ENCODE data around the gene CTIF. TPM values are rescaled to one million over a fixed set of nuclear protein-coding genes. Genes with fewer than 3 reads are reported as not detected.

The CTIF gene
- total and polyA plus RNA-seq, 12 donors: 44.5 to 74.1 (median 58.9) TPM

DNA sequence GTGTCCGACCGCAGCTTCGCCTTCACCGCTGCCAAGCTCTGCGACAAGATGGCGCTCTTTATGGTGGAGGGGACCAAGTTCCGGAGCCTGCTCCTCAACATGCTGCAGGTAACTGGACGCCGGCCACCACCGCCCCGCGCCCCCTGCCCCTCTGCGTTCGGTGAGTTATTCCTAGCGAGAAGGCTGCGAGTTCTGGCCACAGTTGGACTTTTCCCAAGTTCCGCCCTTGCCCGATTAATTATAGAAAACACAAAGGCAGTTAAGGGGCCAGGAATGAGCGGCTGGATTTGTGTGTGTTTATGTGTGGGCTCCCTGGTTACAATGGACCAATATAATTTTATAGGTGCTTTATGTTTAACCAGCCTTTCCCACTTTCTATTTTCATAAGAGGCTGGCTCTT, 222.8 kb downstream of the CTIF start:
- H3K27ac ChIP-seq: peak overlapping the region in 5 of 10 donors; percentile 12 to 79 (median 55)
- no peak overlapping the region for H3K4me3 ChIP-seq
- peaks cover 0 to 61% (median 9%) of the 10 kb centered on the region in 9 donors for H3K36me3 ChIP-seq
- 67 to 73% methylated on average over 19 of the region's 19 CpGs for WGBS, 2 donors
- H3K4me1 ChIP-seq: peaks cover 9 to 63% (median 44%) of the 10 kb centered on the region in 9 donors
- DNase-seq: no peak
- no peaks in the 10 kb centered on the region for H3K27me3 ChIP-seq
- TF ChIP-seq, protein P1, sequence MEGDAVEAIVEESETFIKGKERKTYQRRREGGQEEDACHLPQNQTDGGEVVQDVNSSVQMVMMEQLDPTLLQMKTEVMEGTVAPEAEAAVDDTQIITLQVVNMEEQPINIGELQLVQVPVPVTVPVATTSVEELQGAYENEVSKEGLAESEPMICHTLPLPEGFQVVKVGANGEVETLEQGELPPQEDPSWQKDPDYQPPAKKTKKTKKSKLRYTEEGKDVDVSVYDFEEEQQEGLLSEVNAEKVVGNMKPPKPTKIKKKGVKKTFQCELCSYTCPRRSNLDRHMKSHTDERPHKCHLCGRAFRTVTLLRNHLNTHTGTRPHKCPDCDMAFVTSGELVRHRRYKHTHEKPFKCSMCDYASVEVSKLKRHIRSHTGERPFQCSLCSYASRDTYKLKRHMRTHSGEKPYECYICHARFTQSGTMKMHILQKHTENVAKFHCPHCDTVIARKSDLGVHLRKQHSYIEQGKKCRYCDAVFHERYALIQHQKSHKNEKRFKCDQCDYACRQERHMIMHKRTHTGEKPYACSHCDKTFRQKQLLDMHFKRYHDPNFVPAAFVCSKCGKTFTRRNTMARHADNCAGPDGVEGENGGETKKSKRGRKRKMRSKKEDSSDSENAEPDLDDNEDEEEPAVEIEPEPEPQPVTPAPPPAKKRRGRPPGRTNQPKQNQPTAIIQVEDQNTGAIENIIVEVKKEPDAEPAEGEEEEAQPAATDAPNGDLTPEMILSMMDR (IDR thresholded peaks at IDR 0.05): no peak
- intact Hi-C loops (cut with DNase I): loop anchor here in 1 of 10 donors (5.0 kb wide), 1 partner anchor 1961 kb away; no protein-coding TSS in a partner anchor
- peaks cover 0 to 4% (median 0%) of the 10 kb centered on the region in 11 donors for H3K9me3 ChIP-seq
- ATAC-seq: peak in 5 of 8 donors; percentile 10 to 44 (median 27)

DNA sequence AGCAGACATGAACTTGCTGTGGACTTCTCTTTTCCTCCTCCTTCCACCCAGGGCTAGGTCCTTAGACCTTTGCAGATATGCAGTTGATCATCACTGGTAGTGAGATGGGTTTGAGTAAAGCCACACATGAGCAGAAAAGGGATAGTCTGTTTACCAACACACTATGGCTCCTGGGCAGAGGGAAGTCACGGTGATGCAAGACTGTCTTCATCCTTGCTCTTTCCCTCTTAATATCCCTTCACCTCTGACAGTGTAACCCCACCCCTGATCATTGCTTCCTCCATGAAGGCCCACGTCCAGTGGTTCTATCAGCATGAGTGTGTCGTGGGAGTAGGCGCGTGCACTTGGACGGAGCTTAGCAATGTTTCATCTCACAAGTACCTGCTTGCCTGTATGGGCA, 223.2 kb downstream of the CTIF start:
- ATAC-seq (no peak), DNase-seq (no peak)
- peaks cover 0 to 65% (median 9%) of the 10 kb centered on the region in 9 donors for H3K36me3 ChIP-seq
- H3K27me3 ChIP-seq: no peaks in the 10 kb centered on the region
- TF ChIP-seq, protein P1 (IDR thresholded peaks at IDR 0.05): no peak
- 87 to 90% methylated on average over 6 of the region's 6 CpGs for WGBS, 2 donors
- H3K27ac ChIP-seq: peak overlapping the region in 7 of 10 donors; percentile 12 to 79 (median 55)
- H3K9me3 ChIP-seq: no peaks in the 10 kb centered on the region
- no peak overlapping the region for H3K4me3 ChIP-seq
- intact Hi-C loops (cut with DNase I): loop anchor here in 1 of 10 donors (5.0 kb wide), 1 partner anchor 1960 kb away; no protein-coding TSS in a partner anchor
- H3K4me1 ChIP-seq: peaks cover 9 to 68% (median 49%) of the 10 kb centered on the region in 9 donors

DNA sequence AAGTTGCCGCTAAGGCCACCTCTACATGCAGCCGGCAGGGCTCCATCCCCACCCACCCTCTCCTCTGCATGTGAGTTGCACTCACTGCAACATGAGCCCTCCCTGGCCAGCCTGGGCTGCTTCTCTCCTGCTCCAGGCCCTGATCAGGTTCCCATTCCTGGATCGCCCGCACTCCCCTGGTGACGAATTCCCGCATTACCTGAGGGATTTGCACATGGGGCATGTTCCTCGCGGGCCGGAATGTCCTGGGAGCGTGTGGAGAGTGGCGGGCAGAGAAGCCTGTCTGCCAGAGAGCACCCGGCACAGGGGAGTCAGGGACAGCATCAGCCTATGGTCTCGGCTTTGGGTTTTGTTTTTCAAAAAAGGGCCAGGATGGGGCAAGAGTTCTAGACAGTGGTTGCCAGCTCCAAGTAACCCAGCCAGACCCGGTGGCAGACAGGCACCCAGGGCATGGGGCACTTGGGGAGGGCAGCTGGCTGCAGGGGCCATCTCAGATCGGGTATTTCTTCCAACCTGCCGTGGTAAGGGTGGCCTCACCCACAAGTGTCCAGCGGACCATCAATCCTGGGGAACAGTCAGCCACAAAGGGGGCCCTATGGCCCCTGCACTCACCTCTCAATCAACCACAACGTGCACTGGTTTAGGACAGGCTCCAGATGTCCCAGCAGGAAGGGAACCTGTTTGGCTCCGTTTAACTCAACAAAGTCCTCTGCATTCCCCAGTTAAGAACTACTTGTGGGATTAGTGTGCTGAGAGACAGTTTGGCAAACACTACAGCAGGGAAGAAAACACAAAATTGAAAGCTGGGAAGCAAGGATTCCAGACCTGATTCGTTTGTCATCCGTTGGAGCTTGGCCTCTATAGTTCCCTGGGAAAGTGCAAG, 224.2 kb downstream of the CTIF start:
- Histone ChIP-seq H3K36me3 (peaks cover 0 to 66% (median 9%) of the 10 kb centered on the region in 9 donors), H3K4me3 (no peak overlapping the region), H3K4me1 (peaks cover 11 to 77% (median 50%) of the 10 kb centered on the region in 9 donors), H3K9me3 (no peaks in the 10 kb centered on the region), H3K27ac (peak overlapping the region in 9 of 10 donors; percentile 14 to 79 (median 55)), H3K27me3 (no peaks in the 10 kb centered on the region)
- ATAC-seq (peak in 1 of 8 donors; percentile 45), DNase-seq (no peak)
- TF ChIP-seq, protein P1 (IDR thresholded peaks at IDR 0.05): no peak
- intact Hi-C loops (cut with DNase I): loop anchor here in 1 of 10 donors (5.0 kb wide), 1 partner anchor 1959 kb away; no protein-coding TSS in a partner anchor
- WGBS, 2 donors: 64 to 72% methylated on average over 21 of the region's 21 CpGs

DNA sequence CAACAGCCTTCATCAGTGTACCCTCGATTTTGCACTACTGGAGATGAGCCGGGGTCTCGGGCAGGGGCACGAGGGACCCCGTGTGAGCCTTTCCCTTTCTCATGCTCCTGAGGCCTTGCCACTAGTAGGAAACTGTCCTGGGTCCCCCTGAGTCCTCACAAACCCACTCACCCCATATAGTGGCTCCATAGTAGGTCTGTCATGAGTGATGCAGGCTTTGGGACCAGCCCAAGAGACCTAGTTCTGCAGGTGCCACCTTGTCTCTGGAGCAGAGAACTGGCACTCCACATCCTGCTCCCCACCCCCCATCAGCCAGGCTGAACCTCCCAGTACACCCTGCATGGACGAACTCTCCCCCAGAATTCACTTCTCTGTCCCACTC, 224.9 kb downstream of the CTIF start:
- Histone ChIP-seq H3K4me3 (no peak overlapping the region), H3K36me3 (peaks cover 0 to 60% (median 9%) of the 10 kb centered on the region in 9 donors), H3K27ac (peak overlapping the region in 7 of 10 donors; percentile 39 to 79 (median 55)), H3K4me1 (peaks cover 14 to 83% (median 56%) of the 10 kb centered on the region in 9 donors), H3K9me3 (no peaks in the 10 kb centered on the region), H3K27me3 (no peaks in the 10 kb centered on the region)
- 84 to 88% methylated on average over 6 of the region's 6 CpGs for WGBS, 2 donors
- intact Hi-C loops (cut with DNase I): loop anchor here in 1 of 10 donors (5.0 kb wide), 1 partner anchor 1959 kb away; no protein-coding TSS in a partner anchor
- ATAC-seq: no peak
- TF ChIP-seq, protein P1 (IDR thresholded peaks at IDR 0.05): no peak
- DNase-seq: no peak

Data from heart right ventricle (tissue), 16 donors.